HCT116 (cell line): Measurements from ENCODE around the gene F10. TPM values are rescaled to one million over a fixed set of nuclear protein-coding genes. Genes with fewer than 3 reads are reported as not detected.

Experiments
- ATAC-seq: fragments of 200-7000 bp; cut with Tn5 transposase; 2 replicates; pipeline ENCODE4 v1.9.1; 2020; ENCODE audit warnings: mild to moderate bottlenecking, moderate library complexity
- BruUV-seq: library from RNA; stranded (reverse); fragments of 400-500 nt; replicated peaks from 2 replicates; lab custom pipeline; 2021; lab: Mats Ljungman, UMichigan
- CTCF ChIA-PET: fragments of 300-600 bp; sonication (Branson Sonifier 250); formaldehyde crosslinking; loops from one replicate; lab custom pipeline; 2021; ENCODE audit warnings: antibody characterized with exemption; lab: Charles Lee
- POLR2A ChIA-PET: fragments of 300-600, 350-600 bp; sonication (Branson Sonifier 250); formaldehyde crosslinking; loops from one replicate; lab custom pipeline; 2021; ENCODE audit warnings: antibody characterized with exemption; lab: Charles Lee
- RAD21 ChIA-PET, 2 experiments: fragments of 300-600 bp; sonication (Branson Sonifier 250); formaldehyde crosslinking; loops; one replicate each; lab custom pipeline; 2023; ENCODE audit warnings: low total read pairs in 2 of 2; ENCODE audit not compliant: uncharacterized antibody in 2 of 2, unreplicated experiment in 2 of 2, low non-redundant PET in 1 of 2; lab: Charles Lee
- DNase-seq: peaks from one replicate; pipeline ENCODE4 v3.0.0-alpha.2; 2010; ENCODE audit warnings: low read depth, low spot score
- H2AFZ ChIP-seq: fragments of 200-600 bp; shearing (Covaris generic), sonication (generic); 2 replicates; pipeline ENCODE4 v1.6.1; 2017; ENCODE audit warnings: low read depth, mixed run types, mixed read lengths, antibody characterized with exemption, low read length; ENCODE audit not compliant: poor library complexity, severe bottlenecking
- H3K27ac ChIP-seq: 2 replicates; pipeline ENCODE4 v1.5.1; 2012; ENCODE audit warnings: low read depth, low read length
- H3K27me3 ChIP-seq: fragments of 200-600 bp; sonication (generic); 2 replicates; pipeline ENCODE4 v1.6.1; 2016; ENCODE audit warnings: mixed run types, low read length, mixed read lengths; ENCODE audit not compliant: insufficient read depth
- H3K36me3 ChIP-seq, 2 experiments: fragments of 200-500 bp in 1 of 2; fragments of 200-600 bp in 1 of 2; sonication (Bioruptor generic) in 1 of 2; sonication (generic) in 1 of 2; 2 replicates each; pipeline versions ENCODE4 v1.5.1 to v1.6.1; 2014 to 2016; ENCODE audit warnings: low read length in 2 of 2, inconsistent platforms in 1 of 2, mixed read lengths in 1 of 2, mixed run types in 1 of 2; ENCODE audit not compliant: insufficient read depth in 2 of 2, control insufficient read depth in 1 of 2
- H3K4me1 ChIP-seq, 2 experiments: fragments of 200-600 bp in 1 of 2; sonication (generic) in 1 of 2; 2 replicates each; pipeline versions ENCODE4 v1.5.1 to v1.6.1; 2012 to 2017; ENCODE audit warnings: low read length in 2 of 2, inconsistent platforms in 1 of 2, mild to moderate bottlenecking in 1 of 2, mixed read lengths in 1 of 2, mixed run types in 1 of 2, moderate library complexity in 1 of 2; ENCODE audit not compliant: insufficient read depth in 2 of 2, control insufficient read depth in 1 of 2
- H3K4me2 ChIP-seq: fragments of 200-600 bp; sonication (generic); 2 replicates; pipeline ENCODE4 v1.6.1; 2017; ENCODE audit warnings: mixed run types, low read length, mixed read lengths
- H3K4me3 ChIP-seq, 2 experiments: fragments of 200-600 bp in 1 of 2; sonication (generic) in 1 of 2; replicated peaks in 1 of 2; 2 replicates each; pipeline ENCODE4 v1.5.1; 2011 to 2016; ENCODE audit warnings: low read length in 2 of 2, control low read depth in 1 of 2, low read depth in 1 of 2, mild to moderate bottlenecking in 1 of 2, mixed read lengths in 1 of 2, mixed run types in 1 of 2
- H3K79me2 ChIP-seq: fragments of 200-600 bp; sonication (generic); 2 replicates; pipeline ENCODE4 v1.6.1; 2017; ENCODE audit warnings: mild to moderate bottlenecking, mixed run types, low read length, moderate library complexity, mixed read lengths; ENCODE audit not compliant: insufficient read depth
- H3K9ac ChIP-seq: fragments of 200-600 bp; sonication (generic); 2 replicates; pipeline ENCODE4 v1.6.1; 2016; ENCODE audit warnings: low read length, mixed read lengths
- H3K9me2 ChIP-seq: fragments of 200-600 bp; sonication (generic), shearing (Covaris generic); 2 replicates; pipeline ENCODE4 v1.6.1; 2017; ENCODE audit warnings: mixed run types, mild to moderate bottlenecking, moderate library complexity; ENCODE audit not compliant: insufficient read depth
- H3K9me3 ChIP-seq, 2 experiments: fragments of 200-500 bp in 1 of 2; fragments of 200-600 bp in 1 of 2; sonication (Bioruptor generic) in 1 of 2; sonication (generic) in 1 of 2; 2 replicates each; pipeline ENCODE4 v1.6.1; 2014 to 2017; ENCODE audit warnings: low read length in 2 of 2, mixed read lengths in 2 of 2, inconsistent platforms in 1 of 2, low read depth in 1 of 2, mild to moderate bottlenecking in 1 of 2, mixed run types in 1 of 2, moderate library complexity in 1 of 2; ENCODE audit not compliant: control insufficient read depth in 1 of 2, insufficient read depth in 1 of 2
- H4K20me1 ChIP-seq: fragments of 200-600 bp; sonication (generic), shearing (Covaris generic); 2 replicates; pipeline ENCODE4 v1.6.1; 2017; ENCODE audit warnings: mixed run types, mild to moderate bottlenecking, moderate library complexity; ENCODE audit not compliant: insufficient read depth
- CEBPB ChIP-seq: IDR thresholded peaks from 2 replicates; pipeline ENCODE4 v1.6.1; 2012; ENCODE audit warnings: low read depth
- CTCF ChIP-seq, 3 experiments: fragments of 200-600 bp in 1 of 3; sonication (generic) in 1 of 3; IDR thresholded peaks in 2 of 3; conservative IDR thresholded peaks in 1 of 3; 2 replicates each; pipeline ENCODE4 v1.5.1; 2012 to 2017; ENCODE audit warnings: low read depth in 2 of 3, low read length in 2 of 3, antibody characterized with exemption in 1 of 3, borderline replicate concordance in 1 of 3, control low read depth in 1 of 3, mild to moderate bottlenecking in 1 of 3, mixed read lengths in 1 of 3, mixed run types in 1 of 3, moderate library complexity in 1 of 3; ENCODE audit not compliant: insufficient read depth in 1 of 3
- EGR1 ChIP-seq: IDR thresholded peaks from 2 replicates; pipeline ENCODE4 v1.6.1; 2012; ENCODE audit warnings: low read depth
- ELF1 ChIP-seq: IDR thresholded peaks from 2 replicates; pipeline ENCODE4 v1.6.1; 2012; ENCODE audit warnings: low read depth, borderline replicate concordance
- EZH2 ChIP-seq: fragments of 200-600 bp; sonication (generic); IDR thresholded peaks from 2 replicates; pipeline ENCODE4 v1.6.1; 2017; ENCODE audit warnings: antibody characterized with exemption, mixed run types
- EZH2phosphoT487 ChIP-seq: fragments of 200-600 bp; IDR thresholded peaks from 2 replicates; pipeline ENCODE4 v1.6.1; 2018; ENCODE audit warnings: antibody characterized with exemption, borderline replicate concordance
- FOSL1 ChIP-seq: IDR thresholded peaks from 2 replicates; pipeline ENCODE4 v1.6.1; 2012; ENCODE audit warnings: low read depth
- MAX ChIP-seq: IDR thresholded peaks from 2 replicates; pipeline ENCODE4 v1.6.1; 2012
- POLR2A ChIP-seq: IDR thresholded peaks from 2 replicates; pipeline ENCODE4 v1.7.0; 2011; ENCODE audit warnings: borderline replicate concordance; ENCODE audit not compliant: insufficient read depth, insufficient read length; ENCODE audit errors: extremely low read depth
- POLR2AphosphoS5 ChIP-seq: IDR thresholded peaks from 2 replicates; pipeline ENCODE4 v1.6.1; 2011; ENCODE audit warnings: mild to moderate bottlenecking, low read depth, low read length, moderate library complexity
- RAD21 ChIP-seq: IDR thresholded peaks from 2 replicates; pipeline ENCODE4 v1.6.1; 2012; ENCODE audit warnings: low read depth, mild to moderate bottlenecking
- REST ChIP-seq: IDR thresholded peaks from 2 replicates; pipeline ENCODE4 v1.6.1; 2012; ENCODE audit warnings: low read depth
- SIN3A ChIP-seq: IDR thresholded peaks from 2 replicates; pipeline ENCODE4 v1.6.1; 2012; ENCODE audit warnings: low read depth
- TCF7L2 ChIP-seq: IDR thresholded peaks from 2 replicates; pipeline ENCODE4 v1.7.0; 2011; ENCODE audit warnings: borderline replicate concordance, inconsistent platforms; ENCODE audit not compliant: insufficient read depth, insufficient read length; ENCODE audit errors: extremely low read depth
- YY1 ChIP-seq: IDR thresholded peaks from 2 replicates; pipeline ENCODE4 v1.6.1; 2011; ENCODE audit warnings: low read length, low read depth, moderate library complexity, mild to moderate bottlenecking; ENCODE audit not compliant: insufficient replicate concordance; ENCODE audit errors: extremely low read depth
- ZBTB33 ChIP-seq: IDR thresholded peaks from 2 replicates; pipeline ENCODE4 v1.6.1; 2011; ENCODE audit warnings: mild to moderate bottlenecking, low read length, moderate library complexity; ENCODE audit not compliant: insufficient replicate concordance; ENCODE audit errors: extremely low read depth
- ZFX ChIP-seq: fragments of 450-650 bp; IDR thresholded peaks from 2 replicates; pipeline ENCODE4 v1.6.1; 2017
- ZNF274 ChIP-seq: fragments of 200-500 bp; sonication (Bioruptor generic); IDR thresholded peaks from 2 replicates; pipeline ENCODE4 v1.6.1; 2014; ENCODE audit warnings: mild to moderate bottlenecking, low read depth, low read length, inconsistent platforms
- intact Hi-C: fragments of 100-400 bp; cut with micrococcal nuclease; formaldehyde crosslinking; loops from 2 replicates; pipeline ENCODE4 v1.10.0; 2022
- total RNA-seq: library from RNA; stranded (reverse); gene quantifications from one replicate; pipeline ENCODE4 v1.2.1, GENCODE V29; 2021; ENCODE audit not compliant: unreplicated experiment

Gene F10
- total RNA-seq, 1 experiment from 2014 or later: 4.0 TPM

GRCh38 chr13:113090806-113091205 lies 31.8 kb upstream of the F10 start:
- no peaks in the 10 kb centered on the region for H3K79me2 ChIP-seq
- H3K36me3 ChIP-seq: no peaks in the 10 kb centered on the region
- H4K20me1 ChIP-seq: no peaks in the 10 kb centered on the region
- H3K9ac ChIP-seq: no peak overlapping the region
- H3K4me3 ChIP-seq: no peak overlapping the region
- no peaks in the 10 kb centered on the region for H3K9me2 ChIP-seq
- TF ChIP-seq RAD21 (no peak), POLR2AphosphoS5 (no peak), MAX (no peak), ELF1 (no peak), TCF7L2 (no peak), CEBPB (no peak), EZH2phosphoT487 (no peak), REST (no peak), ZBTB33 (no peak), ZFX (no peak), SIN3A (no peak), EZH2 (no peak), EGR1 (no peak), POLR2A (no peak), CTCF (IDR thresholded peaks at IDR 0.05 in 2 of 3, conservative IDR thresholded peaks at IDR 0.05 in 1 of 3; ENCODE audit: borderline replicate concordance in 1 of 3, insufficient read depth in 1 of 3, low read depth in 2 of 3, low read length in 2 of 3) (no peak), ZNF274 (no peak), FOSL1 (no peak), YY1 (no peak)
- TF ChIP-seq, all 23 proteins: peak for 0
- intact Hi-C loops: no loop called here
- CTCF ChIA-PET: no interaction called here
- ATAC-seq: no peak
- Histone ChIP-seq H3K27ac (no peak overlapping the region), H3K4me2 (no peak overlapping the region), H3K9me3 (no peaks in the 10 kb centered on the region), H3K27me3 (no peaks in the 10 kb centered on the region), H2AFZ (no peak overlapping the region), H3K4me1 (no peaks in the 10 kb centered on the region)
- BruUV-seq: no TSS peak
- DNase-seq: no peak
- RAD21 ChIA-PET: interaction anchor here in 1 of 2 experiments (0.6 kb wide), 1 partner anchor 154 kb away, joined by 4 read pairs; no protein-coding TSS in a partner anchor
- POLR2A ChIA-PET: no interaction called here
